Omental fat pad (tissue), 4 donors: ENCODE data around the gene ZC3H12C. TPM values are rescaled to one million over a fixed set of nuclear protein-coding genes. Genes with fewer than 3 reads are reported as not detected.

Experiments used
- ATAC-seq: fragments of 150-250 bp; one replicate; pipeline ENCODE4 v1.9.1; 2016; ENCODE audit warnings: mild to moderate bottlenecking, moderate library complexity; ENCODE audit not compliant: low FRiP score
- DNase-seq: peaks from one replicate; pipeline ENCODE4 v3.0.0-alpha.2; 2019; ENCODE audit warnings: low spot score
- CTCF ChIP-seq, 3 donors: fragments of 450-650 bp; IDR thresholded peaks; one replicate each; pipeline ENCODE4 v1.5.1; 2016 to 2017; ENCODE audit warnings: antibody characterized with exemption in 3 of 3, mild to moderate bottlenecking in 3 of 3, moderate library complexity in 2 of 3
- total RNA-seq, 4 donors: library from RNA; depleted of rRNA; stranded (reverse); fragments of >200 nt; gene quantifications; one replicate each; pipeline ENCODE4 v1.1.0, GENCODE V29; 2016

Gene ZC3H12C
- total RNA-seq, 4 donors from 2014 or later: 12.0 to 19.4 (median 15.7) TPM

- no peak for TF ChIP-seq CTCF (IDR thresholded peaks at IDR 0.05)
- DNase-seq: no peak
- no peak for ATAC-seq
These were observed 124.7 kb downstream of the ZC3H12C start for GRCh38 chr11:110217936-110218335.

GRCh38 chr11:110219006-110219785, 126.0 kb downstream of the ZC3H12C start:
- no peak for TF ChIP-seq CTCF (IDR thresholded peaks at IDR 0.05)
- no peak for ATAC-seq
- DNase-seq: no peak

Other genes with a start within 250 kb of the ZC3H12C start
- gene RDX, start 203.2 kb downstream of the ZC3H12C start, total RNA-seq: 100 to 1,000 TPM in 1 of 4 donors, 10 to 100 TPM in 3; 58.7 to 135 (median 91.6) TPM